ENCODE results near the gene CREB5. TPM values are rescaled to one million over a fixed set of nuclear protein-coding genes. Genes with fewer than 3 reads are reported as not detected.
A peak's percentile ranks its signal among the peaks of the same experiment; 100 is the strongest.

CREB5 gene
- total and polyA plus RNA-seq, 2 experiments from 2014 or later: 2.4 to 4.4 TPM

GRCh38 chr7:28473571-28474281 lies 61.4 kb downstream of the CREB5 start:
- Mint-ChIP-seq H3K36me3 (ENCODE audit: low read depth) (no peaks in the 10 kb centered on the region), H3K4me1 (no peaks in the 10 kb centered on the region; the same call in 2 of the 3 replicates), H3K4me3 (no peak overlapping the region), H3K9me3 (no peaks in the 10 kb centered on the region), H3K27me3 (ENCODE audit: insufficient read depth, low read depth, poor library complexity) (peaks cover 3% of the 10 kb centered on the region), H3K27ac (no peak overlapping the region)
- H3K79me2 ChIP-seq (replicated peaks; ENCODE audit: insufficient read depth): no peaks in the 10 kb centered on the region
- DNase-seq (ENCODE audit: low spot score) (no peak), ATAC-seq (peak; percentile 65)
- H3K4me1 ChIP-seq (ENCODE audit: insufficient read depth): no peaks in the 10 kb centered on the region; the same call in 1 of the 2 replicates
- no peaks in the 10 kb centered on the region for H3K36me3 ChIP-seq (ENCODE audit: insufficient read depth)
- H3K4me3 ChIP-seq: no peak overlapping the region
- no peaks in the 10 kb centered on the region for H3F3A ChIP-seq (replicated peaks; ENCODE audit: low read depth)
- no peak overlapping the region for H3K4me2 ChIP-seq
- H3K9me2 ChIP-seq (ENCODE audit: insufficient read depth): no peaks in the 10 kb centered on the region
- no peaks in the 10 kb centered on the region for H4K20me1 ChIP-seq (replicated peaks; ENCODE audit: insufficient read depth)
- H2AFZ ChIP-seq: peak overlapping the region; percentile 90
- no peaks in the 10 kb centered on the region for H3K27me3 ChIP-seq (ENCODE audit: insufficient read depth)
- no peak for TF ChIP-seq ZNF114 (CRISPR knock-in tag; IDR thresholded peaks at IDR 0.05)
- TF ChIP-seq CTCF (conservative IDR thresholded peaks at IDR 0.05; ENCODE audit: low read depth in 2 of 2): no peak
- no peak for TF ChIP-seq EZH2 (IDR thresholded peaks at IDR 0.05; ENCODE audit: low read depth, unreplicated experiment)
- no peak overlapping the region for H3K27ac ChIP-seq (ENCODE audit: low read depth)

GRCh38 chr7:28474282-28474638 lies 61.9 kb downstream of the CREB5 start:
- H3K9me3 Mint-ChIP-seq: no peaks in the 10 kb centered on the region
- no peaks in the 10 kb centered on the region for H3K36me3 ChIP-seq (ENCODE audit: insufficient read depth)
- no peaks in the 10 kb centered on the region for H4K20me1 ChIP-seq (replicated peaks; ENCODE audit: insufficient read depth)
- no peaks in the 10 kb centered on the region for H3K9me2 ChIP-seq (ENCODE audit: insufficient read depth)
- no peak overlapping the region for H3K4me2 ChIP-seq
- DNase-seq (ENCODE audit: low spot score): no peak
- no peak for ATAC-seq
- H3K4me3 Mint-ChIP-seq: no peak overlapping the region
- H3K27ac ChIP-seq (ENCODE audit: low read depth): no peak overlapping the region
- peak overlapping the region; percentile 90 for H2AFZ ChIP-seq
- H3K27me3 Mint-ChIP-seq (ENCODE audit: insufficient read depth, low read depth, poor library complexity): peaks cover 3% of the 10 kb centered on the region
- no peaks in the 10 kb centered on the region for H3K36me3 Mint-ChIP-seq (ENCODE audit: low read depth)
- no peaks in the 10 kb centered on the region for H3K79me2 ChIP-seq (replicated peaks; ENCODE audit: insufficient read depth)
- H3K4me3 ChIP-seq: no peak overlapping the region
- no peaks in the 10 kb centered on the region for H3F3A ChIP-seq (replicated peaks; ENCODE audit: low read depth)
- H3K4me1 ChIP-seq (ENCODE audit: insufficient read depth): no peaks in the 10 kb centered on the region; the same call in 1 of the 2 replicates
- H3K4me1 Mint-ChIP-seq: no peaks in the 10 kb centered on the region; the same call in 2 of the 3 replicates
- no peak overlapping the region for H3K27ac Mint-ChIP-seq
- H3K27me3 ChIP-seq (ENCODE audit: insufficient read depth): no peaks in the 10 kb centered on the region
- TF ChIP-seq CTCF (conservative IDR thresholded peaks at IDR 0.05; ENCODE audit: low read depth in 2 of 2) (no peak), NANOG (IDR thresholded peaks at IDR 0.05; ENCODE audit: borderline replicate concordance) (no peak), ZNF331 (CRISPR knock-in tag; IDR thresholded peaks at IDR 0.05; ENCODE audit: low read depth) (no peak), ZNF462 (CRISPR knock-in tag; IDR thresholded peaks at IDR 0.05) (no peak), STAT1 (IDR thresholded peaks at IDR 0.05; ENCODE audit: unreplicated experiment) (no peak), JUNB (IDR thresholded peaks at IDR 0.05; ENCODE audit: unreplicated experiment) (no peak), POLR2AphosphoS5 (IDR thresholded peaks at IDR 0.05; ENCODE audit: low read depth) (no peak), ZNF114 (CRISPR knock-in tag; IDR thresholded peaks at IDR 0.05) (no peak), EZH2 (IDR thresholded peaks at IDR 0.05; ENCODE audit: low read depth, unreplicated experiment) (no peak)
